Stimulated activated CD8-positive, alpha-beta memory T cell treated with anti-CD3 and anti-CD28 coated beads, Interleukin-7, amount 100 ng/mL, for 1 hour (primary cell): Measurements from ENCODE around the gene HLA-DPA1.
"Not testable (repeated sequence)": the region's sequence is repeated elsewhere in the genome, so short reads cannot be mapped to it uniquely, and the experiment has no call there.

Experiments used
- DNase-seq, 2 donors: peaks; one replicate each; pipeline ENCODE4 v3.0.0-alpha.2; 2020; ENCODE audit warnings: low read depth in 2 of 2

Gene HLA-DPA1

GRCh38 chr6:33064723-33065122, 8.7 kb downstream of the HLA-DPA1 start:
- no peak for DNase-seq

- not testable (repeated sequence) for DNase-seq
Measured at GRCh38 chr6:33063435-33063834, 10.0 kb downstream of the HLA-DPA1 start.

- no peak for DNase-seq
Measured at GRCh38 chr6:33061987-33062386, 11.5 kb downstream of the HLA-DPA1 start.

GRCh38 chr6:33057222-33058150, 16.0 kb downstream of the HLA-DPA1 start:
- no peak for DNase-seq

GRCh38 chr6:33053230-33053629, 20.2 kb downstream of the HLA-DPA1 start:
- no peak for DNase-seq

GRCh38 chr6:33052627-33053026, 20.8 kb downstream of the HLA-DPA1 start:
- no peak for DNase-seq

GRCh38 chr6:33050014-33050810, 23.2 kb downstream of the HLA-DPA1 start:
- no peak for DNase-seq

- DNase-seq = no peak
Measured at GRCh38 chr6:33049323-33050013, 24.0 kb downstream of the HLA-DPA1 start.

- no peak for DNase-seq
Measured at GRCh38 chr6:33040157-33040556, 33.3 kb downstream of the HLA-DPA1 start.

GRCh38 chr6:33036535-33036934, 36.9 kb downstream of the HLA-DPA1 start:
- no peak for DNase-seq

GRCh38 chr6:33034554-33034953, 38.9 kb downstream of the HLA-DPA1 start:
- DNase-seq = no peak

GRCh38 chr6:33030245-33030644, 43.2 kb downstream of the HLA-DPA1 start:
- no peak for DNase-seq

GRCh38 chr6:33029328-33030184, 43.9 kb downstream of the HLA-DPA1 start:
- DNase-seq = no peak

GRCh38 chr6:33028220-33028849, 45.1 kb downstream of the HLA-DPA1 start:
- DNase-seq = no peak

- no peak for DNase-seq
Measured at GRCh38 chr6:33024521-33024920, 48.9 kb downstream of the HLA-DPA1 start.

GRCh38 chr6:33023536-33023935, 49.9 kb downstream of the HLA-DPA1 start:
- no peak for DNase-seq

- DNase-seq = no peak
Measured at GRCh38 chr6:33021917-33022316, 51.5 kb downstream of the HLA-DPA1 start.

GRCh38 chr6:33019372-33019771, 54.1 kb downstream of the HLA-DPA1 start:
- DNase-seq = no peak

GRCh38 chr6:33018904-33019303, 54.5 kb downstream of the HLA-DPA1 start:
- no peak for DNase-seq

- DNase-seq = no peak
Measured at GRCh38 chr6:33018418-33018817, 55.0 kb downstream of the HLA-DPA1 start.
